Activated T-cell treated with anti-CD3 and anti-CD28 coated beads, Interleukin-2, amount 50 U/mL, for 4 hours (primary cell): ENCODE results near the gene PDE6D. TPM values are rescaled to one million over a fixed set of nuclear protein-coding genes. Genes with fewer than 3 reads are reported as not detected.

Source experiments
- ATAC-seq, 2 donors: fragments of 200-7000 bp; cut with Tn5 transposase; one replicate each; pipeline ENCODE4 v1.10.0; 2021
- DNase-seq: peaks from one replicate; pipeline ENCODE4 v3.0.0-alpha.2; 2020
- H3K27me3 Mint-ChIP-seq: one replicate; pipeline ENCODE4 v1.8.0; 2021; ENCODE audit warnings: low read depth, mixed read lengths
- H3K36me3 Mint-ChIP-seq: one replicate; pipeline ENCODE4 v1.8.0; 2022; ENCODE audit warnings: mixed read lengths; ENCODE audit not compliant: insufficient read depth
- H3K4me1 Mint-ChIP-seq: one replicate; pipeline ENCODE4 v1.8.0; 2021; ENCODE audit warnings: low read depth, mixed read lengths
- H3K4me3 Mint-ChIP-seq: one replicate; pipeline ENCODE4 v1.8.0; 2021; ENCODE audit warnings: mild to moderate bottlenecking, moderate library complexity, mixed read lengths
- H3K9me3 Mint-ChIP-seq: one replicate; pipeline ENCODE4 v1.8.0; 2021; ENCODE audit warnings: mixed read lengths
- total RNA-seq, 3 donors: library from RNA; stranded (reverse); gene quantifications; one replicate each; pipeline ENCODE4 v1.2.1, GENCODE V29; 2021

The PDE6D gene
- total RNA-seq, 3 donors from 2014 or later = 22.0 to 25.9 (median 23.8) TPM

DNA sequence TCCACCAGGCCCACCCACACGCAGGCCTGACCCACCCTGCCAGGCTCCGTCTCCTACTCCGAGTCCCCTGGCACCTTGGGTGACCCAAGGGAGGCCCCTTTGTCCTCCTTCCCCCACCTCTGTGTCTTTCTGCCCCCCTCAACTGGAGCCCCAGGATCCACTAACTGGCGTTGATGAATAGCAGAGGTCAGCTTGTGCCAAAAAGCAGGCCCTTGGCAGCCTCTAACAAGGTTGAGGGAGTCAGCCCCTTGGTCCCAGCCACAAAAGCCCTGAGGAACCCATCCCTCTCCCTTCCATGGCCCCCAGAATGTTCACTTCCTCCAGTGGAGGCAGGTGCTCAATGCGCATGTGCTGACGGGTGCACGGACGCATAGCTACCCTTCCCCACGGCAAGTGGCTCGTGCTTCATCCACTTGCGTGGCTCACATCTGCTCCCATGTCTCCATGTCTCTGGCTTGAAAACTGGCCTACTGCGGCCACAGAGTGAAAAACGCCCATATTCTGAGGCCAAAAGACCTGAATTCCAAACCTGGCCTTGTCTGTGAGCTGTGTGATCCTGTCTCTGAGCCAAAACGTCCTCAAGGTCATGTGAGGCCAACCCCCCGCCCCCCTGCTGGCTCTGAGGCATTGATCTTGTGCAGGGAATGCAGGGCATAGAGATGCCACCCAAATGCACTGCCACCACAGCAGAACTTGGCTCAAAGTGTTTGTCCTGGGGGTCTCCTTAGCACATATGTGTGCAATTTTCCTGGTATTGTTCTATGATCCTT lies 91.8 kb downstream of the PDE6D start:
- H3K36me3 Mint-ChIP-seq = no peaks in the 10 kb centered on the region

GRCh38 chr2:231688719-231689118 lies 92.4 kb downstream of the PDE6D start:
- no peak for DNase-seq
- peaks cover 5% of the 10 kb centered on the region for H3K4me1 Mint-ChIP-seq
- H3K27me3 Mint-ChIP-seq = peaks cover 3% of the 10 kb centered on the region
- no peaks in the 10 kb centered on the region for H3K36me3 Mint-ChIP-seq
- ATAC-seq = no peak
- H3K9me3 Mint-ChIP-seq = no peaks in the 10 kb centered on the region
- no peak overlapping the region for H3K4me3 Mint-ChIP-seq

More for the DNA sequence above, 91.8 kb downstream of the PDE6D start:
- Mint-ChIP-seq H3K27me3 (no peaks in the 10 kb centered on the region), H3K4me3 (no peak overlapping the region), H3K9me3 (no peaks in the 10 kb centered on the region), H3K4me1 (peaks cover 5% of the 10 kb centered on the region)
- ATAC-seq = no peak
- no peak for DNase-seq

- Mint-ChIP-seq H3K36me3 (no peaks in the 10 kb centered on the region), H3K4me3 (no peak overlapping the region), H3K27me3 (peaks cover 3% of the 10 kb centered on the region), H3K9me3 (no peaks in the 10 kb centered on the region), H3K4me1 (peaks cover 5% of the 10 kb centered on the region)
- ATAC-seq (no peak), DNase-seq (no peak)
Measured at GRCh38 chr2:231687961-231688360, 93.1 kb downstream of the PDE6D start.

- H3K9me3 Mint-ChIP-seq = no peaks in the 10 kb centered on the region
- ATAC-seq = peak; percentile 92 to 96
- DNase-seq = peak; percentile 69
- H3K27me3 Mint-ChIP-seq = peaks cover 9% of the 10 kb centered on the region
- no peaks in the 10 kb centered on the region for H3K36me3 Mint-ChIP-seq
- peaks cover 5% of the 10 kb centered on the region for H3K4me1 Mint-ChIP-seq
- no peak overlapping the region for H3K4me3 Mint-ChIP-seq
Measured at GRCh38 chr2:231687133-231687852, 93.8 kb downstream of the PDE6D start.

DNA sequence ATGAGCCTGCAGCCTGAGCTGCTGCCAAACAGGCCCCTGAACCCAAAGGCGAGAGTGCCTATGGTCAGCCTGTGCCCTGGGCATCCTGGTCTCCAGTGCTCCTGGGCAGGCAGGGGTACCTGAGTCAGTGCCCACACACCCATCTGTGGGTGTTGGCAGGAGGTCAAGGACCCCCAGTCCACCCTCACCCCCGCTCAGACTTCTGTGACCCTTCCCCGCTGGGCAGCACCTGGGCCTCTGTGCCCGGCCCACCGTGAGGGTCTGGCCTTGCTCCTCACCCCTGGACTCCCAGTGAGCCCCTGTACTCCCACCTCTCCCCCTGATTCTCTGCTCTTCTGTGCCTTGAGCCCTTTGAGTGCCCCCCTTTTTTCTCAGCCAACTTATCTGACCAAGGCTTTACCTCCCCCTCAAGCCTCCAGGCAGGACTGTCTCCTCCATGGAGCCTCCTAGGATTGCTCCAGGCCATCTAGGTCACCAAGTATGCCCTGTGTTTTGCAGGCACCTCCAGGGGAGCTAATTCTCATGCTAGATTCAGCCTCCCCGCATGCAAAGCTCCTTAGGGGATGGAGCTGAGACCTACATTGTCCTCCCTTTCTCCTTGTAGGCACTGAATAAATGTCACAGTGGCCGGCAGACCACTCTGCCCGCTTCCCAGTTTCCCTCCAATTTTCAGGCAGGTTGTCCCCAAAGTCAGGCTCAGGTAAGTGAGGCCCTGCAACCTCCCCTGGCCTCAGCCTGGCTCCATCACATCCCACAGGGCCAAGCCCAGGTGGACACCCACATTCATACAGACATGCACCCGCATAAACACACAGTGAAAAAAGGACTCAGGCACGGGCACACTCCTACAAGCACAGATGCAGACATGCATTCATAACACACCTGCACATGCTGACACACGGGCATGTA lies 94.6 kb downstream of the PDE6D start:
- ATAC-seq = no peak
- Mint-ChIP-seq H3K27me3 (peaks cover 18% of the 10 kb centered on the region), H3K4me3 (no peak overlapping the region), H3K36me3 (no peaks in the 10 kb centered on the region), H3K4me1 (peaks cover 6% of the 10 kb centered on the region), H3K9me3 (no peaks in the 10 kb centered on the region)
- DNase-seq = no peak

DNA sequence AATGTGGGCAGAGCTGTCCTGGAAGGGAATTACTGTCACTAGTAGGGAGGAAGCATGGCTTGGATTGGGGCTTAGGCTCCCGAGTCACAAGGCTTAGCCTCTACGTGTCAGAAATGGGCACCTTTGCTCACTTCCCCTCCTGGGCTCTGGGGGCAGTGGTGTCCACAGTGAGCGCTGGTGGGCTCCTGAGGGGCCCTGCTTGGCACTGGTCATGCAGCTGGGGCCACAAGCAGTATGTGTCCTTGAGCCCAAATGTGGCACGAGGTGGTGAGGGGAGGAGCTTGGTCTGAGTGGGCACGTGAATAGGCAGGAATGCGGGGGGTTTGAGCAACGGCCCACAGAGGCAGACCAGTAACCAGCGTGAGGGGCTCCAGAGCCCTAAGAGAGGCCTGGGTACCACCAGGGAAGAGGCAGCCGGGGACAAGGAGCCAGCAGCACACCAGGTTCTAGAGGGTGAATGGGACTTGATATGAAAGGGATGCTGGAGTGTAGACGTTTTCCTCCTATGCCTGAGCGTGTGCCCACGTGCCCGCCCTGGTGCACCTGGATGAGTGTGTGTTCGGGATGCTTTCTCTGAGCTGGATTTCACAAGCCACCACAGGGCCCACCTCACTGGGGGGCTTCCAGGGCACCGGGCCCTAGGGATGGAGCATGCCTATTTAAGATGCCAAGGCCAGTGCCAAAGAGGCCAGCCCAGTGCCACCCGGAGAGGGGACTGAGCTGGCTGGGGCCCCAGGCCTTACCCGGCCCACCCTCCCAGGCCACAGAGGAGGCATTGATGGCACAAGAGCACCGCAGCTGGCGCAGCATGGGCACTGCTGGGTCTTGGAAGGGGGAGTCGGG lies 95.5 kb downstream of the PDE6D start:
- Mint-ChIP-seq H3K4me3 (no peak overlapping the region), H3K27me3 (peaks cover 19% of the 10 kb centered on the region), H3K36me3 (no peaks in the 10 kb centered on the region), H3K9me3 (no peaks in the 10 kb centered on the region), H3K4me1 (peaks cover 7% of the 10 kb centered on the region)
- DNase-seq (no peak), ATAC-seq (no peak)

GRCh38 chr2:231684314-231685223 lies 96.5 kb downstream of the PDE6D start:
- ATAC-seq = no peak
- Mint-ChIP-seq H3K27me3 (peaks cover 25% of the 10 kb centered on the region), H3K9me3 (no peaks in the 10 kb centered on the region), H3K36me3 (no peaks in the 10 kb centered on the region), H3K4me3 (no peak overlapping the region), H3K4me1 (peaks cover 8% of the 10 kb centered on the region)
- DNase-seq = no peak

GRCh38 chr2:231683292-231684235 lies 97.5 kb downstream of the PDE6D start:
- Mint-ChIP-seq H3K36me3 (no peaks in the 10 kb centered on the region), H3K9me3 (no peaks in the 10 kb centered on the region), H3K4me1 (peaks cover 8% of the 10 kb centered on the region), H3K27me3 (peaks cover 25% of the 10 kb centered on the region), H3K4me3 (no peak overlapping the region)
- DNase-seq (no peak), ATAC-seq (no peak)

DNA sequence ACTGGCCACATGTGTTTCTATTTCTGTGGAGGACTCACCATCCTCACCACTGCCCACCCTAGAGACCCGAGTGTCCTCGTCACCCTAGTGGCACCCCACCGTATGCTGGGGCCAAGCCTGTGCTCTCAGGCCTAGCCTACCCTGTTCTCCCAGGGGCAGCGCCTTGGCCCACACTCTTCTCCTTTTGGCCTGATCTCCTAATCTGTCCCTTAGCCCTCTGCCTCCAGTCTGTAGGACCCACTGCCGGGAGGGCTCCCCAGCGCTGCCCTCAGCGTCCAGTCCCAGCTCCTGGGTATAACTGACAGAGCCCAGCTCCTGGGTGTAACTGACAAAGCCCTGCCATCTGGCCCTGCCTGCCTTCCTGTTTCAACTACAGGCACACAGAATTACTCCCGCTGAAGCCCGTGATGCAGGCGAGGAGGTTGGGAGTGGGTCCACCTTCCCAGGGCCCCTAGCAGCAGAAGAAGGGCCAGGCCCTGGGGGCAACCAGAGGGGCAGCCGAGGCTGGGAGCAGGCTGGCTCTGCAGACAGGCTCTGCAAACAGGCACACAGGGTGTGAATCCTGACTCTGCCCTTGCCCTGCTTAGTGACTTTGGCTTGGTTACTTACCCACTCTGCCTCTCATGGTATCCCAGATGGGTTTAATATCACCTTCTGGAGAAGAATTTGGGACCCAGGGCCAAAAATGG lies 98.3 kb downstream of the PDE6D start:
- Mint-ChIP-seq H3K36me3 (no peaks in the 10 kb centered on the region), H3K4me1 (peaks cover 9% of the 10 kb centered on the region), H3K4me3 (peak overlapping the region; percentile 35), H3K9me3 (no peaks in the 10 kb centered on the region), H3K27me3 (peaks cover 25% of the 10 kb centered on the region)
- no peak for ATAC-seq
- no peak for DNase-seq
